Posterior cingulate gyrus (tissue), 11 donors: ENCODE data around the gene RFX2.

Source experiments
- DNase-seq, 10 donors: peaks; one replicate each; pipeline versions ENCODE4 v3.0.0 to v3.0.0-alpha.2; 2020 to 2021; ENCODE audit warnings: mixed read lengths in 3 of 10
- intact Hi-C: fragments of 100-400 bp; cut with DNase I; formaldehyde crosslinking; loops from one replicate; pipeline ENCODE4 v1.15.1; 2023

Gene RFX2

GRCh38 chr19:6044056-6044805 is 66.1 kb downstream of the RFX2 start:
- no peak for DNase-seq
- intact Hi-C loops, result loop anchor here (10.0 kb wide), 1 partner anchor 261 kb away; no protein-coding TSS in a partner anchor

GRCh38 chr19:6042776-6043726 is 67.2 kb downstream of the RFX2 start:
- DNase-seq, result no peak
- intact Hi-C loops, result loop anchor here (10.0 kb wide), 1 partner anchor 262 kb away; no protein-coding TSS in a partner anchor

- DNase-seq, result peak in 5 of 10 donors; percentile 9 to 81 (median 53)
- intact Hi-C loops, result loop anchor here (10.0 kb wide), 1 partner anchor 263 kb away; no protein-coding TSS in a partner anchor
These were observed 68.3 kb downstream of the RFX2 start for GRCh38 chr19:6041991-6042481.

- intact Hi-C loops, result loop anchor here (10.0 kb wide), 1 partner anchor 264 kb away; no protein-coding TSS in a partner anchor
- no peak for DNase-seq
These were observed 69.2 kb downstream of the RFX2 start for GRCh38 chr19:6041071-6041470.

DNA sequence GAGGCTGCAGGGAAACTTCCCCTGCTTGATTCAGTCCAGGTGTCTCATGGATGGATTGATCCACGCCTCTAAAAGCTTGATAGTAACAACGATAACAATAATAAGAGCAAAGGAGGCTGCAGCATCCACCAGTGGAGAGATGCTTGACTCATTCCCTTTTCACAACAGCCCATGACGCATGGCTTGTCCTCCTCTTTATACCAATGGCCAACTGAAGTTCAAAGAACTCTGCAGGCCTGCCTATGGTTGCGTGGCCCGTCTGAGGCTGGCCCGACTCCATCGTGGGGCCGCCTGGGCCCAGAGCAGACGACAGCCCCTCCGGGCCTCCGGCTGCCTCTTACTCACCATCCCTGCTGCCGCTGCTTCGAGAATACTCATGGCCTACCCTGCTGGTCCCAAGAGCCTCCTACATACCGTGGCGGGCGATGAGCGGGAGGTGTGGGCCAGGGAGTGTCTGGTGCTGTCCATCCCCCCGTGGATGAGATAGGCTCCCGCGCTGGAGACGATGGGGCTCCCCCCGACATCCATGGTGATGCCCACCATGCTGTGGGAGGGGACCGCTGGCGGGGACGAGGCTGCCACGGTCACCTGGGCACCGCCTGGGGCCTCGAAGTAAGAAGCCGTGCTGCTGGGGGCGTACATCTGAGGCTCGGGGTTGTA is 70.6 kb downstream of the RFX2 start:
- peak in 1 of 10 donors; percentile 68 for DNase-seq
- intact Hi-C loops, result loop anchor here (10.0 kb wide), 1 partner anchor 265 kb away; no protein-coding TSS in a partner anchor

DNA sequence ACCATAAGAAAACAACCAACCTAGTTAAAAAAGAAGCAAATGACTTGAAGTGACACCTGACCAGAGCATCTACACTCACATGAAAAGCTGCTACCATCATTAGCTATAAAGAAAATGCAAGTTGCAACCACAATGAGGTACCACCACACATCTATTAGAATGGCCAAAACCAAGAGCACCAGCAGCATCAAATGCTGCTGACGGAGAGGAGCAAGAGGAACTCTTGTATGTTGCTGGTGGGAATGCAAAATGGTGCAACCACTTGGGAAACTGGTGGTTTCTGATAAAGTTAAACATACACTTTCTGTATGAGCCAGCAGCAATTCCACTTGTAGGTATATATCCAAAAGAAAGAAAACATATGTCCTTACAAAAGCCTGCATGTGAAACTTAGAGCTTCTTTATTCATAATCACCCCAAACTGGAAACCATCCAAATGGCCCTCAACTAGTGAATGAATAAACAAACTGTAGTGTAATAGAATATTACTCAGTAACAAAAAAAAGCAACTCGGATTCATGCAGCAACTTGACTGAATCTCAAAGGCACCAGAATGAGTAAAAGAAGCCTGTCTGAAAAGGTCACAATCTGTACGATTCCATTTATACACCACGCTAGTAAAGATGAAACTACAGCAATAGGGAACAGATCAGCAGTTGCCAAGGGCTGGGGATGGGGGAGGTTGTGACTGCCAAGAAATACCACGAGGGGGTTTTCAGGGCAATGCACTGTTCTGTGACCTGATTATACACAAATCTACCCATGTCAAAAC is 71.5 kb downstream of the RFX2 start:
- intact Hi-C loops, result no loop called here
- no peak for DNase-seq

GRCh38 chr19:6035026-6035425 is 75.3 kb downstream of the RFX2 start:
- peak in 1 of 10 donors; percentile 23 for DNase-seq

GRCh38 chr19:6034512-6034911 is 75.8 kb downstream of the RFX2 start:
- DNase-seq, result no peak

More at GRCh38 chr19:6035026-6035425, 75.3 kb downstream of the RFX2 start:
- intact Hi-C loops, result no loop called here

GRCh38 chr19:6033744-6034264 is 76.5 kb downstream of the RFX2 start:
- no peak for DNase-seq
- intact Hi-C loops, result no loop called here

More at GRCh38 chr19:6034512-6034911, 75.8 kb downstream of the RFX2 start:
- intact Hi-C loops, result no loop called here

- no peak for DNase-seq
These were observed 77.5 kb downstream of the RFX2 start for GRCh38 chr19:6032827-6033226.

GRCh38 chr19:6032381-6032780 is 77.9 kb downstream of the RFX2 start:
- intact Hi-C loops, result no loop called here
- DNase-seq, result peak in 1 of 10 donors; percentile 21

More at GRCh38 chr19:6032827-6033226, 77.5 kb downstream of the RFX2 start:
- intact Hi-C loops, result no loop called here

DNA sequence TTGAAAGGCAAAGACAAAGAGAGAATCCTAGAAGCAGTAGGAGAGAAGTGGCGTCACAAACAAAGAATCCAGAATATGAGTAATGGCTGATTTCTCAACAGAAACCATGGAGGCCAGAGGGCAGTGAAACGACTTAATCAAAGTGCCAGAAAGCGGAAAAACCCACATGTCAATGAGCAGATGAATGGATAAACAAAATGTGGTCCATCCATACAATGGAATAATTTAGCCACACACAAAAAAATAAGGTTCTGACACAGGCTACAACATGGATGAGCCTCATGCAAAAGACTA is 80.1 kb downstream of the RFX2 start:
- DNase-seq, result no peak
- intact Hi-C loops, result no loop called here

DNA sequence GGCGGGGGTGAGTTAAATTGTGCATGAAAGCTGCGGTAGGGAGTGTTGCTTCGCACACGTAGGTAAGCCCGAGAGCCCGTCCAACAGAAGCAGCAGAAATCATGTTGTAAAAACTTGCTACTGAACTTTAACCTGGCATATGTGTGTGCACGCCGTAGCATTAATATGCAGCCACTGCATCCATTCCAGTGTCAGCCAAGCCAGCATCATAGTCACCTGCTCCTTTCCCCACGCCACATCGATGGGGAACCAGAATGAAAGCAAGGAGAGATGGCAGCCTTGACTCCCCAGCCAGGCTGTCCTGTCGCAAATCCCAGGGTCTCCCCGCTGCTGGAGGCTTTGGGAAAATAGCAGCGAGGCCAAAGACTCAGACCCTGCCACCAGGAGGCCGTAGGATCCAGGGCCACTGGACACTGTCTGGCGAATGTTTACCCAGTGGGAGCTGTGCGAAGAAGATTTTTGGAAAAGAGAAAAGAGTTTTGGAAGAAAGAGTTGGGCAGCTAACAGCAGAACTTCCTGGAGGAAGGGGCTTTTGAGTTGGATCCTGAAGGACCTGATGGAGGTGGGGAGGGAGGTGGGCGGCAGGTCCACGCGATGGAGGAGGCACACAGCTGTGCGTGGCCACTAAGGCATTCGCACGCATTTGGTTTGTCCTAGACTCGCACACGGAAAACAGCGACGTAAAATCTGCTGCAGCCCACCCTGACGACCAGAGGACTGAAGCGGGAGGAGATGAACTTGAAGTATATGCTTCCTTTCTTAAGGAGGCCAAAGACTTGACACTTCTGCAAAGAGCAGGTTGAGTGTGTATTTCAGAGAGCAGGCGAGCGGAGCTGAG is 83.7 kb downstream of the RFX2 start:
- intact Hi-C loops, result loop anchor here (10.0 kb wide), 1 partner anchor 252 kb away; no protein-coding TSS in a partner anchor
- peak in 1 of 10 donors; percentile 79 for DNase-seq

GRCh38 chr19:6024756-6025155 is 85.5 kb downstream of the RFX2 start:
- intact Hi-C loops, result loop anchor here (5.0 to 10.0 kb wide), 2 partner anchors 57 to 250 kb away; no protein-coding TSS in a partner anchor

GRCh38 chr19:6023936-6024335 is 86.4 kb downstream of the RFX2 start:
- DNase-seq, result peak in 2 of 10 donors; percentile 46 to 72
- intact Hi-C loops, result loop anchor here (2.0 to 10.0 kb wide), 3 partner anchors 35 to 249 kb away; no protein-coding TSS in a partner anchor

More at GRCh38 chr19:6024756-6025155, 85.5 kb downstream of the RFX2 start:
- peak in 2 of 10 donors; percentile 9 to 35 for DNase-seq

- intact Hi-C loops, result loop anchor here (2.0 to 10.0 kb wide), 3 partner anchors 34 to 248 kb away; no protein-coding TSS in a partner anchor
These were observed 87.1 kb downstream of the RFX2 start for GRCh38 chr19:6023085-6023682.

DNA sequence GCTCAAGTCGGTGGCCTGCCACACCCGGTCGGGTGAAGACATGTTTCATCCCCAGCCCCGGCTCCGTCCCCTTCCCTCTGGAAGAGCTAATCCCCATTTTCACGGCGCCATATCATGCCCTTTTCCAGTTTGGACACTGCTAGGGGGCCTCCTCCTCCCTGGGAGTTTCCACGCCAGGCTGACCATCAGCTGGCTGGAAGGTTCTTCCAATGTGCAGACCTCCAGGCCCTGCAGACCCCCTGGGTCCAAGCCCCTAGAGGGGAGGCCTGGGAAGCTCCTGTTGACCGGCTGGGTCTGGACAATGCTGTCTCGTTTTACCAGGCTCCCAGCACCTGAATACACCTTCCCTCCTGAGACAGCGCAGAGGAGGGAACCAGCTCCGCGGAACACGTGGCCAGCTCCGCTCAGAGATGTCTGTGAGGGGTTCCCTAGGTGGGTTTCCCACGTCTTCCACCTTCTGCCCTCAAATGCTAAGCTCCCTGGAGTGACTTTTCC is 87.7 kb downstream of the RFX2 start:
- intact Hi-C loops, result loop anchor here (2.0 to 10.0 kb wide), 3 partner anchors 34 to 248 kb away; no protein-coding TSS in a partner anchor
- DNase-seq, result peak in 2 of 10 donors; percentile 35 to 67

More at GRCh38 chr19:6023085-6023682, 87.1 kb downstream of the RFX2 start:
- peak in 2 of 10 donors; percentile 69 for DNase-seq
